C4-2B (cell line): ENCODE data around the gene TGM2.

ENCODE experiments used
- CTCF ChIP-seq: fragments of 450-650 bp; conservative IDR thresholded peaks from 2 replicates; pipeline ENCODE4 v1.5.1; 2017; ENCODE audit warnings: mild to moderate bottlenecking
- ZFX ChIP-seq: fragments of 450-650 bp; IDR thresholded peaks from 2 replicates; pipeline ENCODE4 v1.6.1; 2017

GRCh38 chr20:38210741-38211140, 45.7 kb upstream of the TGM2 start:
- TF ChIP-seq CTCF, result no peak
- TF ChIP-seq ZFX, result no peak
